ENCODE data around the gene PDSS2. TPM values are rescaled to one million over a fixed set of nuclear protein-coding genes. Genes with fewer than 3 reads are reported as not detected.

Gene PDSS2
- total and polyA plus RNA-seq, 12 donors = 6.4 to 39.8 (median 27.6) TPM

DNA sequence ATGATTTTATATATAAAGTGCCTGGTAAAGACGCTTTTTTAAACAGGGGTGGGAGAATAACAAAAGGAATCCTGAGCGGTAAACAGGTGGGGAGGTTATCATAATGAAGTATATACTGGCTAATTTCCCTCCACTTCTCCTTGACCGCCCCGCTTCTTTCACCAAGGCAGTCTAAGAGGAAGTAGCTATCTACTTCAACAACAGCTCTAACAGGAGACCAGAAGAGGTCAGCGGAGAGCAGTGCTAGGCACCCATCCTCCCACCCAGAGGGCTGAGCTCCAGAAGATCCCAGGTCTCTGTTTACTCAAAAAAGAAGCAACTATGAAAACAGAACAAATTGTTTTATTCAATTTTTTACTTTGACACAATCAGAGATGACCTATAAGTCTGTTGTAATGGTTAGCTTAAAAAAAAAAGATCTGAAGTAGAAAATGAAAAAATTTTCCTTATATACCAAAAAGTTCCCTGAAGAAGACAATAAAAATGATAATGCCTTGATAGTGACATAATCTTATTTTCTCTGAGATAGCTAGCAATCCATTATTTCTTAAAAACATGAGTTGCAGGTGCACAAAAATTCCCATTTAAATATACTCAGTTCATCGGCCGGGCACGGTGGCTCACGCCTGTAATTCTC lies 141.1 kb downstream of the PDSS2 start:
- DNase-seq = peak; percentile 50 to 82 (median 59)
- TF ChIP-seq POLR2A (IDR thresholded peaks at IDR 0.05) = no peak
- peak; percentile 30 to 60 (median 54) for TF ChIP-seq CTCF (IDR thresholded peaks at IDR 0.05)
- no peaks in the 10 kb centered on the region for H3K27me3 ChIP-seq
- H3K4me3 ChIP-seq = no peak overlapping the region
- no peak overlapping the region for H3K27ac ChIP-seq
- peaks cover 0 to 17% of the 10 kb centered on the region in 2 donors for H3K4me1 ChIP-seq (replicated peaks in 1 of 2)
- intact Hi-C loops (cut with DNase I) = no loop called here
- 51 to 57% (median 54%) methylated on average over 9 of the region's 9 CpGs for WGBS, 4 donors
- no peaks in the 10 kb centered on the region for H3K36me3 ChIP-seq (replicated peaks in 1 of 2)
- no peaks in the 10 kb centered on the region for H3K9me3 ChIP-seq (replicated peaks in 1 of 3)

DNA sequence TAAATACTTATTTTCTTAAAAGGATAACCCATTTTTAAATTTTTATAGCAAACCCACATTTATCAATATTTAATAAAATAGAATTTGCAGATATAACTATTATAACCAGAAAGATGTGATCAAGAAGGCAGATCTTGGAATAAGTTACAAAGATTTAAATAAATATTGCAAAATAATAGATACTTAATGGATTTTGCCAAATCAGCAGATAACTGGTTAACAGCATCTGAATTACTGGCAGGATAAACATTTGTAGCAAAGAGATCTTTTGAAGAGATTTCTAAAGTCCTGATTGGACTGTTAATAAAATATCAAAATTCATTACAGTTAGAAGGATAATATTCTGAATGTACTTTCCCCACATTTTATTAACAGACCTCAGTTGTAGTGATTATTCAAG lies 144.2 kb downstream of the PDSS2 start:
- intact Hi-C loops (cut with DNase I) = no loop called here
- TF ChIP-seq POLR2A (IDR thresholded peaks at IDR 0.05) (no peak), CTCF (IDR thresholded peaks at IDR 0.05) (no peak)
- no peak for DNase-seq

GRCh38 chr6:107314531-107314939 lies 144.8 kb downstream of the PDSS2 start:
- no peak for DNase-seq
- peak overlapping the region in 1 of 5 donors; percentile 29 for H3K27ac ChIP-seq
- peaks cover 0 to 15% of the 10 kb centered on the region in 2 donors for H3K4me1 ChIP-seq (replicated peaks in 1 of 2)
- WGBS, 4 donors = 38 to 61% (median 46%) methylated on average over 3 of the region's 3 CpGs
- intact Hi-C loops (cut with DNase I) = no loop called here
- H3K27me3 ChIP-seq = no peaks in the 10 kb centered on the region
- H3K36me3 ChIP-seq (replicated peaks in 1 of 2) = no peaks in the 10 kb centered on the region
- no peak for TF ChIP-seq CTCF (IDR thresholded peaks at IDR 0.05)
- no peak for TF ChIP-seq POLR2A (IDR thresholded peaks at IDR 0.05)
- H3K9me3 ChIP-seq (replicated peaks in 1 of 3) = no peaks in the 10 kb centered on the region
- peak overlapping the region in 1 of 4 donors; percentile 24 for H3K4me3 ChIP-seq

More for the DNA sequence above, 144.2 kb downstream of the PDSS2 start:
- no peaks in the 10 kb centered on the region for H3K9me3 ChIP-seq (replicated peaks in 1 of 3)
- H3K4me1 ChIP-seq (replicated peaks in 1 of 2) = peaks cover 0 to 15% of the 10 kb centered on the region in 2 donors
- peak overlapping the region in 2 of 5 donors; percentile 32 to 46 for H3K27ac ChIP-seq
- no peaks in the 10 kb centered on the region for H3K36me3 ChIP-seq (replicated peaks in 1 of 2)
- no peak overlapping the region for H3K4me3 ChIP-seq
- no peaks in the 10 kb centered on the region for H3K27me3 ChIP-seq

- no peak for DNase-seq
- Histone ChIP-seq H3K36me3 (replicated peaks in 1 of 2) (no peaks in the 10 kb centered on the region), H3K27ac (no peak overlapping the region), H3K27me3 (no peaks in the 10 kb centered on the region), H3K9me3 (replicated peaks in 1 of 3) (no peaks in the 10 kb centered on the region), H3K4me1 (replicated peaks in 1 of 2) (peaks cover 0 to 15% of the 10 kb centered on the region in 2 donors), H3K4me3 (no peak overlapping the region)
- 94 to 99% (median 95%) methylated on average over 3 of the region's 3 CpGs for WGBS, 4 donors
- TF ChIP-seq POLR2A (IDR thresholded peaks at IDR 0.05) = no peak
- no peak for TF ChIP-seq CTCF (IDR thresholded peaks at IDR 0.05)
- intact Hi-C loops (cut with DNase I) = no loop called here
These were observed 145.6 kb downstream of the PDSS2 start for GRCh38 chr6:107313776-107314175.
